Measurements from ENCODE around the gene BCL2.

BCL2 gene

GRCh38 chr18:63074981-63075404 is 244.6 kb downstream of the BCL2 start:
- DNase-seq: no peak

- no peak for DNase-seq
Observed at GRCh38 chr18:63073481-63073880, 246.1 kb downstream of the BCL2 start.

Data from NCI-H1436 treated with DMSO at 0.1 percent for 48 hours (cell line).